ENCODE measurements around the gene MAN1A2. TPM values are rescaled to one million over a fixed set of nuclear protein-coding genes. Genes with fewer than 3 reads are reported as not detected.
"Not testable (repeated sequence)": the region's sequence is repeated elsewhere in the genome, so short reads cannot be mapped to it uniquely, and the experiment has no call there.

MAN1A2 gene
- polyA plus RNA-seq (2013, experiment 1 of 2; ENCODE audit: insufficient read length): 22.0 TPM
- 23.4 TPM for polyA plus RNA-seq (2013, experiment 2 of 2; ENCODE audit: insufficient read length)

- peak; percentile 75 for DNase-seq
Observed at GRCh38 chr1:117367046-117368025, at the start of gene MAN1A2. Gene MAN1A2, plus strand, starts transcription at chr1:117367449. Its CDS starts 735 bp downstream, at chr1:117368184.

- DNase-seq: no peak
Observed at GRCh38 chr1:117318011-117318410, 49.2 kb upstream of the MAN1A2 start.

- DNase-seq: no peak
Observed at GRCh38 chr1:117318426-117318825, 48.8 kb upstream of the MAN1A2 start.

- no peak for DNase-seq
Observed at GRCh38 chr1:117320515-117320914, 46.7 kb upstream of the MAN1A2 start.

- no peak for DNase-seq
Observed at GRCh38 chr1:117321680-117322609, 45.3 kb upstream of the MAN1A2 start.

- no peak for DNase-seq
Observed at GRCh38 chr1:117324357-117324756, 42.9 kb upstream of the MAN1A2 start.

GRCh38 chr1:117326035-117326434 is 41.2 kb upstream of the MAN1A2 start:
- not testable (repeated sequence) for DNase-seq

GRCh38 chr1:117327011-117327410 is 40.2 kb upstream of the MAN1A2 start:
- DNase-seq: no peak

GRCh38 chr1:117335376-117336086 is 31.7 kb upstream of the MAN1A2 start:
- no peak for DNase-seq

- DNase-seq: no peak
Observed at GRCh38 chr1:117336088-117336817, 31.0 kb upstream of the MAN1A2 start.

- DNase-seq: peak; percentile 36
Observed at GRCh38 chr1:117339866-117340700, 27.2 kb upstream of the MAN1A2 start.

GRCh38 chr1:117341123-117341522 is 26.1 kb upstream of the MAN1A2 start:
- DNase-seq: no peak

- DNase-seq: no peak
Observed at GRCh38 chr1:117342397-117342796, 24.9 kb upstream of the MAN1A2 start.

GRCh38 chr1:117346206-117346928 is 20.9 kb upstream of the MAN1A2 start:
- peak; percentile 23 for DNase-seq

- no peak for DNase-seq
Observed at GRCh38 chr1:117347907-117348306, 19.3 kb upstream of the MAN1A2 start.

GRCh38 chr1:117352695-117353094 is 14.6 kb upstream of the MAN1A2 start:
- not testable (repeated sequence) for DNase-seq

GRCh38 chr1:117357833-117358603 is 9.2 kb upstream of the MAN1A2 start:
- not testable (repeated sequence) for DNase-seq

GRCh38 chr1:117358604-117358887 is 8.7 kb upstream of the MAN1A2 start:
- DNase-seq: not testable (repeated sequence)
